Heart right ventricle (tissue), 16 donors: ENCODE measurements around the gene SMIM12. TPM values are rescaled to one million over a fixed set of nuclear protein-coding genes. Genes with fewer than 3 reads are reported as not detected.

ENCODE experiments used
- ATAC-seq, 8 donors: fragments of 200-7000 bp; cut with Tn5 transposase; one replicate each; pipeline ENCODE4 v1.9.1; 2020; ENCODE audit warnings: mild to moderate bottlenecking in 8 of 8, moderate library complexity in 8 of 8, moderate number of reproducible peaks in 1 of 8
- DNase-seq, 2 donors: peaks; one replicate each; pipeline ENCODE4 v3.0.0-alpha.2; 2020
- H3K27ac ChIP-seq, 10 donors: fragments of 200-600 bp; sonication (generic) in 2 of 10; one replicate each; pipeline versions ENCODE4 v1.5.0 to v1.8.0; 2020 to 2022; ENCODE audit warnings: mild to moderate bottlenecking in 3 of 10
- H3K27me3 ChIP-seq, 7 donors: fragments of 200-600 bp; one replicate each; pipeline ENCODE4 v1.8.0; 2021 to 2022; ENCODE audit warnings: mild to moderate bottlenecking in 2 of 7
- H3K36me3 ChIP-seq, 9 donors: fragments of 200-600 bp; sonication (generic) in 1 of 9; one replicate each; pipeline versions ENCODE4 v1.5.0 to v1.8.0; 2020 to 2022; ENCODE audit warnings: mild to moderate bottlenecking in 2 of 9
- H3K4me1 ChIP-seq, 9 donors: fragments of 200-600 bp; sonication (generic) in 1 of 9; one replicate each; pipeline versions ENCODE4 v1.5.0 to v1.8.0; 2020 to 2022; ENCODE audit warnings: mild to moderate bottlenecking in 4 of 9
- H3K4me3 ChIP-seq, 10 donors: fragments of 200-600 bp; sonication (generic) in 2 of 10; one replicate each; pipeline versions ENCODE4 v1.5.0 to v1.8.0; 2020 to 2022; ENCODE audit warnings: mild to moderate bottlenecking in 7 of 10, moderate library complexity in 2 of 10
- H3K9me3 ChIP-seq, 11 donors: fragments of 200-600 bp in 10 of 11; sonication (generic) in 2 of 11; one replicate each; pipeline versions ENCODE4 v1.5.0 to v1.8.0; 2013 to 2022; ENCODE audit warnings: mild to moderate bottlenecking in 2 of 11, control low read depth in 1 of 11, moderate library complexity in 1 of 11
- CTCF ChIP-seq, 9 donors: fragments of 200-600 bp; sonication (generic) in 2 of 9; IDR thresholded peaks; one replicate each; pipeline versions ENCODE4 v1.5.0 to v1.8.0; 2021 to 2022; ENCODE audit warnings: antibody characterized with exemption in 9 of 9, mild to moderate bottlenecking in 5 of 9, moderate library complexity in 1 of 9
- WGBS, 2 donors: extraction: QIAGEN DNeasy Blood & Tissue Kit; methylation state at CpG; one replicate each; pipeline ENCODE4 v1.1.7; 2013; ENCODE audit warnings: inconsistent platforms in 1 of 2; 5-methylcytosine and 5-hydroxymethylcytosine counted together
- intact Hi-C, 10 donors: fragments of 100-400 bp; cut with DNase I; formaldehyde crosslinking; loops; one replicate each; pipeline versions ENCODE4 v1.11.1 to v1.14.2; 2022
- polyA plus RNA-seq, 2 donors: library from polyadenylated mRNA; stranded (reverse); fragments of 200-250 nt; gene quantifications; one replicate each; pipeline ENCODE4 v1.2.3, GENCODE V29; 2013
- total RNA-seq, 10 donors: library from RNA; stranded (reverse); fragmentation: NEBNext Ultra II Directional in 3 of 10; extraction: Animal tissue kit (Norgen Biotek cat#: 25700) in 3 of 10; gene quantifications; one replicate each; pipeline versions ENCODE4 v1.2.1 to v1.2.4, GENCODE V29; 2021 to 2023
- donor health status: Arrhythmogenic right ventricular cardiomyopathy.
- donor health status: ischemic (EF 13 %, LVEDD 7.1; RV severe dilation, severe dysfunction).
- donor health status: healthy with polysubstance abuse.
- donor health status: DM: no; HTN: yes; CAD: no.
- donor health status: DM: no; HTN: no; CAD: no.
- donor health status: ischemic (EF 25% LVEDD 6.9; RV normal size, moderate dysfunction).
- donor health status: ischemic (EF 25% LVEDD 5.7; RV mildly dilated, moderate dysfunction).
- donor health status: healthy.
- donor health status: DM: yes; HTN: yes; CAD: no.
- donor health status: Ischemic cardiomyopathy.
- donor health status: ischemic (EF 35%, LVEDD 5.7; RV mildly dilated, moderate dysfunction).
- donor health status: nonischemic (EF 11% LVEDD 7.7; RV severe dilation, severe dysfunction).
- donor health status: DM: yes; HTN: yes; CAD: no.
- donor health status: PGD.
- donor health status: ischemic (EF 29% LVEDD 5.4; RV normal size, mild dysfunction).
- donor health status: nonischemic (EF 23%, LVEDD 6.1; RV moderate dilation, normal function).

SMIM12 gene
- total and polyA plus RNA-seq, 12 donors, result 9.7 to 78.1 (median 43.7) TPM

GRCh38 chr1:34898330-34898761 lies 38.8 kb upstream of the SMIM12 start:
- ATAC-seq, result no peak
- Histone ChIP-seq H3K4me3 (no peak overlapping the region), H3K27ac (no peak overlapping the region), H3K4me1 (peaks cover 0 to 10% (median 0%) of the 10 kb centered on the region in 9 donors), H3K9me3 (peaks cover 0 to 4% (median 0%) of the 10 kb centered on the region in 11 donors), H3K36me3 (no peaks in the 10 kb centered on the region), H3K27me3 (peaks cover 0 to 20% (median 11%) of the 10 kb centered on the region in 7 donors)
- TF ChIP-seq CTCF (IDR thresholded peaks at IDR 0.05), result no peak
- 11 to 13% methylated on average over 2 of the region's 2 CpGs for WGBS, 2 donors
- DNase-seq, result no peak
- intact Hi-C loops, result no loop called here

GRCh38 chr1:34896612-34897011 lies 37.1 kb upstream of the SMIM12 start:
- no peaks in the 10 kb centered on the region for H3K36me3 ChIP-seq
- peaks cover 0 to 20% (median 11%) of the 10 kb centered on the region in 11 donors for H3K9me3 ChIP-seq
- ATAC-seq (no peak), DNase-seq (no peak)
- H3K4me1 ChIP-seq, result peaks cover 0 to 10% (median 0%) of the 10 kb centered on the region in 9 donors
- intact Hi-C loops, result no loop called here
- 71 to 77% methylated on average over 1 of the region's 1 CpG for WGBS, 2 donors
- peaks cover 0 to 14% (median 9%) of the 10 kb centered on the region in 7 donors for H3K27me3 ChIP-seq
- H3K4me3 ChIP-seq, result no peak overlapping the region
- no peak for TF ChIP-seq CTCF (IDR thresholded peaks at IDR 0.05)
- no peak overlapping the region for H3K27ac ChIP-seq

- no peak for ATAC-seq
Observed at GRCh38 chr1:34889705-34890104, 30.2 kb upstream of the SMIM12 start.

GRCh38 chr1:34887593-34887992 lies 28.0 kb upstream of the SMIM12 start:
- Histone ChIP-seq H3K27me3 (peaks cover 10 to 74% (median 58%) of the 10 kb centered on the region in 7 donors), H3K27ac (no peak overlapping the region), H3K4me3 (no peak overlapping the region), H3K9me3 (peaks cover 0 to 14% (median 8%) of the 10 kb centered on the region in 11 donors), H3K4me1 (peaks cover 0 to 12% (median 9%) of the 10 kb centered on the region in 9 donors), H3K36me3 (no peaks in the 10 kb centered on the region)
- ATAC-seq, result no peak
- intact Hi-C loops, result no loop called here
- 94 to 98% methylated on average over 4 of the region's 4 CpGs for WGBS, 2 donors
- TF ChIP-seq CTCF (IDR thresholded peaks at IDR 0.05), result no peak
- no peak for DNase-seq

More at GRCh38 chr1:34889705-34890104, 30.2 kb upstream of the SMIM12 start:
- no peak for DNase-seq
- intact Hi-C loops, result no loop called here
- H3K27ac ChIP-seq, result no peak overlapping the region
- no peak for TF ChIP-seq CTCF (IDR thresholded peaks at IDR 0.05)
- 51 to 60% methylated on average over 4 of the region's 4 CpGs for WGBS, 2 donors
- peaks cover 0 to 12% (median 9%) of the 10 kb centered on the region in 9 donors for H3K4me1 ChIP-seq
- no peak overlapping the region for H3K4me3 ChIP-seq
- H3K36me3 ChIP-seq, result no peaks in the 10 kb centered on the region
- H3K27me3 ChIP-seq, result peaks cover 10 to 53% (median 37%) of the 10 kb centered on the region in 7 donors
- H3K9me3 ChIP-seq, result peaks cover 0 to 23% (median 13%) of the 10 kb centered on the region in 11 donors
